Measurements from ENCODE around the gene ENPP3. TPM values are rescaled to one million over a fixed set of nuclear protein-coding genes. Genes with fewer than 3 reads are reported as not detected.

Gene ENPP3
- total and polyA plus RNA-seq, 2 donors (not counting 1 experiment from before 2014, with no cell fraction given) = 0.18 to 0.25 TPM

DNA sequence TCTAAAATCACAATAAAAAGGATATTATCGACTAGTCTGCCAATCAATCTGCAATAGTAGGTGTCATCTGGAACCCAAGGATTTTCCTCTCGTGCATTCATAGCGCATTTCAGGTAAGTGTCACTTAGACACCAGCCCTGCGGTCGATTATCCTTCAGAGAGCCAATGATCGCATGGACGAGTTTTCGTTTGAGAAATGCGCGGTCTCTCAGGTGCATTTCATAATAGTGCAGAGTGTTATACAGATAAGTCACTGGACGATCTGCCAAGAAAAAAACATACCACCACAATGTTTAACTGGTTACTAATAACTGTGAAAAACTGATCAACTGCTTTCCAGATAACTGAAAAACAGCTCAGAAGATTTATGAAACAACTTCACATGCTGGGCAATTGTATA lies 43.0 kb upstream of the ENPP3 start:
- ChIA-PET POLR2A (no interaction called here), CTCF (no interaction called here)
- Mint-ChIP-seq H3K9me3 (ENCODE audit: insufficient read depth) (no peaks in the 10 kb centered on the region), H3K27me3 (no peaks in the 10 kb centered on the region), H3K27ac (no peak overlapping the region), H3K4me1 (no peaks in the 10 kb centered on the region), H3K4me3 (no peak overlapping the region)
- H3K27me3 ChIP-seq (replicated peaks in 1 of 4; ENCODE audit: control extremely low read depth in 1 of 4, control insufficient read depth in 3 of 4, insufficient read depth in 4 of 4, low read length in 3 of 4) = no peaks in the 10 kb centered on the region
- no peaks in the 10 kb centered on the region for H4K20me1 ChIP-seq (ENCODE audit: control insufficient read depth, insufficient read depth, low read length, poor library complexity, severe bottlenecking)
- H3K36me3 ChIP-seq (replicated peaks in 1 of 2; ENCODE audit: control extremely low read depth in 1 of 2, control insufficient read depth in 1 of 2, extremely low read depth in 1 of 2, insufficient read depth in 2 of 2, low read length in 1 of 2) = peaks cover 29 to 75% of the 10 kb centered on the region in 2 experiments
- TF ChIP-seq, protein P1, sequence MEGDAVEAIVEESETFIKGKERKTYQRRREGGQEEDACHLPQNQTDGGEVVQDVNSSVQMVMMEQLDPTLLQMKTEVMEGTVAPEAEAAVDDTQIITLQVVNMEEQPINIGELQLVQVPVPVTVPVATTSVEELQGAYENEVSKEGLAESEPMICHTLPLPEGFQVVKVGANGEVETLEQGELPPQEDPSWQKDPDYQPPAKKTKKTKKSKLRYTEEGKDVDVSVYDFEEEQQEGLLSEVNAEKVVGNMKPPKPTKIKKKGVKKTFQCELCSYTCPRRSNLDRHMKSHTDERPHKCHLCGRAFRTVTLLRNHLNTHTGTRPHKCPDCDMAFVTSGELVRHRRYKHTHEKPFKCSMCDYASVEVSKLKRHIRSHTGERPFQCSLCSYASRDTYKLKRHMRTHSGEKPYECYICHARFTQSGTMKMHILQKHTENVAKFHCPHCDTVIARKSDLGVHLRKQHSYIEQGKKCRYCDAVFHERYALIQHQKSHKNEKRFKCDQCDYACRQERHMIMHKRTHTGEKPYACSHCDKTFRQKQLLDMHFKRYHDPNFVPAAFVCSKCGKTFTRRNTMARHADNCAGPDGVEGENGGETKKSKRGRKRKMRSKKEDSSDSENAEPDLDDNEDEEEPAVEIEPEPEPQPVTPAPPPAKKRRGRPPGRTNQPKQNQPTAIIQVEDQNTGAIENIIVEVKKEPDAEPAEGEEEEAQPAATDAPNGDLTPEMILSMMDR (IDR thresholded peaks at IDR 0.05) = no peak
- TF ChIP-seq EZH2 (IDR thresholded peaks at IDR 0.05; ENCODE audit: borderline replicate concordance, insufficient read depth, low read depth, low read length, poor library complexity, severe bottlenecking) = no peak
- no peak overlapping the region for H3K4me3 ChIP-seq (ENCODE audit: control extremely low read depth in 1 of 5, extremely low read depth in 1 of 5, insufficient read depth in 1 of 5, low read depth in 2 of 5, low read length in 4 of 5)
- H3K9me3 ChIP-seq (ENCODE audit: control extremely low read depth in 1 of 3, control insufficient read depth in 2 of 3, insufficient read depth in 1 of 3, low read length in 2 of 3) = no peaks in the 10 kb centered on the region
- H3K79me2 ChIP-seq (ENCODE audit: control insufficient read depth, insufficient read depth, low read length) = no peaks in the 10 kb centered on the region
- H3K4me1 ChIP-seq (ENCODE audit: control insufficient read depth in 2 of 2, insufficient read depth in 2 of 2, low read length in 2 of 2) = no peaks in the 10 kb centered on the region
- DNase-seq = no peak
- H3K27ac ChIP-seq (ENCODE audit: low read length in 2 of 2) = no peak overlapping the region
- 97% methylated on average over 6 of the region's 11 CpGs for WGBS (ENCODE audit: insufficient coverage)
- H3K4me2 ChIP-seq (replicated peaks; ENCODE audit: low read depth, low read length, poor library complexity, severe bottlenecking) = no peak overlapping the region
- no peak overlapping the region for H3K9ac ChIP-seq (ENCODE audit: low read length)
- no peak for ATAC-seq (ENCODE audit: low read depth)
- no peak overlapping the region for H2AFZ ChIP-seq (ENCODE audit: insufficient read depth, low read depth, low read length, poor library complexity, severe bottlenecking)
- intact Hi-C loops (cut with micrococcal nuclease) = loop anchor here (10.0 kb wide), 1 partner anchor 1529 kb away; no protein-coding TSS in a partner anchor

DNA sequence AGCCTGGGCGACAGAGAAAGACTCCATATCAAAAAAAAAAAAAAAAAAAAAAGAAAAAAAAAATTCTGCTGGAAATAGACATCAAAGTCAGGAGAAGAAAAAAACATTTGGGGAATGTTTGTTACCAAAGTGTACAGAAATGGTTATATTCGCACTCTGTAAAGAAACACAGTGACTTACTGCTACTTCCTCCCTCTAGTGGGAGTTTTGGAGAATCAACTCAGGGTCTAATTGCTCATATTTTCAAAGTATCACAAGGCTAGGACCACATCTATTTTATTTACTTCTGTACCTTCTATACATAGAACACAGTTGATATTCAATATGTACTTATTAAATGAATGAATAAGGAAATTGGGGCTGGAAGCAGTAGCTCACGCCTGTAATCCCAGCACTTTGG lies 39.7 kb upstream of the ENPP3 start:
- TF ChIP-seq EZH2 (IDR thresholded peaks at IDR 0.05; ENCODE audit: borderline replicate concordance, insufficient read depth, low read depth, low read length, poor library complexity, severe bottlenecking) = no peak
- TF ChIP-seq, protein P1 (IDR thresholded peaks at IDR 0.05) = peak; percentile 21
- Mint-ChIP-seq H3K4me3 (no peak overlapping the region), H3K4me1 (no peaks in the 10 kb centered on the region), H3K27me3 (no peaks in the 10 kb centered on the region), H3K27ac (no peak overlapping the region), H3K9me3 (ENCODE audit: insufficient read depth) (no peaks in the 10 kb centered on the region)
- no peak overlapping the region for H2AFZ ChIP-seq (ENCODE audit: insufficient read depth, low read depth, low read length, poor library complexity, severe bottlenecking)
- no peak overlapping the region for H3K27ac ChIP-seq (ENCODE audit: low read length in 2 of 2)
- no peaks in the 10 kb centered on the region for H3K79me2 ChIP-seq (ENCODE audit: control insufficient read depth, insufficient read depth, low read length)
- peaks cover 37 to 80% of the 10 kb centered on the region in 2 experiments for H3K36me3 ChIP-seq (replicated peaks in 1 of 2; ENCODE audit: control extremely low read depth in 1 of 2, control insufficient read depth in 1 of 2, extremely low read depth in 1 of 2, insufficient read depth in 2 of 2, low read length in 1 of 2)
- H3K27me3 ChIP-seq (replicated peaks in 1 of 4; ENCODE audit: control extremely low read depth in 1 of 4, control insufficient read depth in 3 of 4, insufficient read depth in 4 of 4, low read length in 3 of 4) = no peaks in the 10 kb centered on the region
- no peak overlapping the region for H3K4me3 ChIP-seq (ENCODE audit: control extremely low read depth in 1 of 5, extremely low read depth in 1 of 5, insufficient read depth in 1 of 5, low read depth in 2 of 5, low read length in 4 of 5)
- ATAC-seq (ENCODE audit: low read depth) (no peak), DNase-seq (peak; percentile 13)
- intact Hi-C loops (cut with micrococcal nuclease) = loop anchor here (1.0 to 10.0 kb wide), 2 partner anchors 398 to 1533 kb away; no protein-coding TSS in a partner anchor
- POLR2A ChIA-PET = no interaction called here
- H3K4me2 ChIP-seq (replicated peaks; ENCODE audit: low read depth, low read length, poor library complexity, severe bottlenecking) = no peak overlapping the region
- no peaks in the 10 kb centered on the region for H3K4me1 ChIP-seq (ENCODE audit: control insufficient read depth in 2 of 2, insufficient read depth in 2 of 2, low read length in 2 of 2)
- CTCF ChIA-PET = interaction anchor here (0.6 to 2.6 kb wide), 5 partner anchors 17 to 1276 kb away, joined by 3 to 9 read pairs (median 6); no protein-coding TSS in a partner anchor
- H4K20me1 ChIP-seq (ENCODE audit: control insufficient read depth, insufficient read depth, low read length, poor library complexity, severe bottlenecking) = no peaks in the 10 kb centered on the region
- H3K9ac ChIP-seq (ENCODE audit: low read length) = no peak overlapping the region
- WGBS (ENCODE audit: insufficient coverage) = no CpG with 5 or more reads among the region's 3 CpGs
- H3K9me3 ChIP-seq (ENCODE audit: control extremely low read depth in 1 of 3, control insufficient read depth in 2 of 3, insufficient read depth in 1 of 3, low read length in 2 of 3) = no peaks in the 10 kb centered on the region
